GM12801 (cell line): ENCODE results near the gene DHX35.

Experiments used
- TF ChIP-seq, protein P1 (sequence below): IDR thresholded peaks from one replicate; pipeline ENCODE4 v1.5.1; 2011; ENCODE audit warnings: control low read depth; ENCODE audit not compliant: insufficient read length; ENCODE audit errors: extremely low read depth

The DHX35 gene

GRCh38 chr20:38968090-38968489 is 5.9 kb downstream of the DHX35 start:
- TF ChIP-seq, protein P1, sequence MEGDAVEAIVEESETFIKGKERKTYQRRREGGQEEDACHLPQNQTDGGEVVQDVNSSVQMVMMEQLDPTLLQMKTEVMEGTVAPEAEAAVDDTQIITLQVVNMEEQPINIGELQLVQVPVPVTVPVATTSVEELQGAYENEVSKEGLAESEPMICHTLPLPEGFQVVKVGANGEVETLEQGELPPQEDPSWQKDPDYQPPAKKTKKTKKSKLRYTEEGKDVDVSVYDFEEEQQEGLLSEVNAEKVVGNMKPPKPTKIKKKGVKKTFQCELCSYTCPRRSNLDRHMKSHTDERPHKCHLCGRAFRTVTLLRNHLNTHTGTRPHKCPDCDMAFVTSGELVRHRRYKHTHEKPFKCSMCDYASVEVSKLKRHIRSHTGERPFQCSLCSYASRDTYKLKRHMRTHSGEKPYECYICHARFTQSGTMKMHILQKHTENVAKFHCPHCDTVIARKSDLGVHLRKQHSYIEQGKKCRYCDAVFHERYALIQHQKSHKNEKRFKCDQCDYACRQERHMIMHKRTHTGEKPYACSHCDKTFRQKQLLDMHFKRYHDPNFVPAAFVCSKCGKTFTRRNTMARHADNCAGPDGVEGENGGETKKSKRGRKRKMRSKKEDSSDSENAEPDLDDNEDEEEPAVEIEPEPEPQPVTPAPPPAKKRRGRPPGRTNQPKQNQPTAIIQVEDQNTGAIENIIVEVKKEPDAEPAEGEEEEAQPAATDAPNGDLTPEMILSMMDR = no peak

GRCh38 chr20:38969708-38970107 is 7.6 kb downstream of the DHX35 start:
- TF ChIP-seq, protein P1 = no peak

DNA sequence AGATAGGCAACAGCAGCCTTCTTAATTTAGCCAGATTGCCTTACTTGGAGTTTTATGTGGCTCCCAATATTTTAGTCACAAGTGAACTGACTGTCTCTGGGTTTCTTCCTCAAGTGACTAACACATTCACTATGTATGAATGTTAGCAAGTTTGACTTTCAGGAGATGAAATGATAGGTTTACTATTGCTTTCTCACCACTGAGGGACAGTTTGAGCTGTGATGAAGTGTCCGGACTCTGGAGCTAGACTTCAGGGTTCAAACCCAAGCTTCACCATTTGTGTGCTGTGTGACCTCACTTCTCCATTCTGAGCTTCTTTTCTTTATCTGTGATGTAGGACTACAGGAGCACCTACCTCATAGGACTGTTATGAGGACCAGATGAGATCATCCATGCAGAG is 8.2 kb downstream of the DHX35 start:
- TF ChIP-seq, protein P1 = no peak

- TF ChIP-seq, protein P1 = no peak
Measured at GRCh38 chr20:38973107-38973506, 11.0 kb downstream of the DHX35 start.

DNA sequence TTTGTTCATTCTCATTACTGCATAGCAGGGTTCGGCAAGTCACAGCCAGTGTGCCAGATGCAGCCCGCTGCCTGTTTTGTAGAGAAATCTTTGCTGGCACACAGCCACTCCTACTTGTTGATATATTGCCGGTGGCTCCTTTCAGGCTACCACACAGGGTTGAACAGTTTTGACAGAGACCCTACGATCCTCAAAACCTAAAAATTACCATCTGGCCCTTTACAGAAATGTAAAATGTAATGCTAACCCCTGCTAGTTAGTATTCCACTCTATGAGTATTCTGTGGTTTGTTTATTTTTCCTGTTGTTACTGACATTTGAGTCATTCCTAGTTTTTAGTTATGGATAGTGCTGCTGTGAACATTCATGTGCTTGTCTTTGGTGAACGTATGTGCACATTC is 11.5 kb downstream of the DHX35 start:
- TF ChIP-seq, protein P1 = no peak

DNA sequence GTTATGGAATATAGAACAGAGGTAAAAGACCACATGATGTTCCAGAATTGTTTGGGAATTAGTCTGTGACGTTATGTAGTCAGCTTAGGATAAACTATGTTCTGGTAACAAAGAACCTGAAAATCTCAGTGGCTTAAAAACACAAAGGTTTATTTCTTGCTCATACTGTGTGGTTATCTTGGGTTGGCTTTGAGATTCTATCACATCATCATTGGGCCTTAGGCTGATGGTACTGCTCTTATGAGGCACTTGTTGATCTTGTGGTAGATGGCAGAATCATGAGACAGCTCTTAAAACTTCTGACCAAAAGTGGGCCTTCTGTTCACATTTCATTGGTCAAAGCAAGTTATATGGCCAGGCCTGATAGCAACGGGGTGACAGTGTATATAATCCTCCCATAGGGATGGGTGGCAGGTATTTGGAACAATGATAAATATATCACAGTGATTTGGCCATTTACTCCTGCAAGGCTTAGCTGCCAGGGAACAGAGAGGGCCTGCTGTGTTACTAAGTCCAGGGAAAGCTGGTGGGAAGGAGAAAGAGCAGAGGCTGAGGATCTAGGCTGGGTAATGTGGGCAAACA is 13.5 kb downstream of the DHX35 start:
- TF ChIP-seq, protein P1 = no peak

DNA sequence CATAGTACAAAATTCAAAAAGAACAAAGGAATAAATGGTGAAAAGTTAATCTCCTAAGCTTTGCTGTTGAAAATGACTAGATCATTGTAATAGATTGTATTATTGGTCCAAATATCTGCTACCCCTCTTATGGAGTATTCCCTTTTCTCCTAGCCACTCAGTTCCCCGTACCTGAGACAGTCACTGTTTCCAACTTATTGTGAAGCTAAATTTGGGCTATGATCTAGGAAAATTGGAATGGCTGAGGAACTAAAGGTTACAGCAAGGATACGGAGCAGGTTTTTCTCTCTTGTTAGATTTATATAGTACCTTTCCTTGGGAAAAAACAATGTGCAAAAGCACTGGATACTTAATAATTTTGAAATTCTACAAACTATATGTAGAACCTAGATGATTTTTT is 17.3 kb downstream of the DHX35 start:
- TF ChIP-seq, protein P1 = no peak
